SK-N-SH treated with all-trans-retinoic acid at 6 μM for 48 hours (cell line): ENCODE data around the gene SMOC2.

Experiments
- ATAC-seq: fragments of 200-7000 bp; cut with Tn5 transposase; 3 replicates; pipeline ENCODE4 v1.9.1; 2020; ENCODE audit warnings: mild to moderate bottlenecking, moderate library complexity
- ARNTL ChIP-seq: fragments of 450-650 bp; formaldehyde crosslinking; IDR thresholded peaks from 2 replicates; pipeline ENCODE4 v1.5.0; 2020; ENCODE audit warnings: low read depth, mild to moderate bottlenecking, moderate library complexity, borderline replicate concordance
- BACH2 ChIP-seq: fragments of 250-450 bp; sonication (Bioruptor Pico); IDR thresholded peaks from 2 replicates; pipeline ENCODE4 v1.9.0; 2021; ENCODE audit warnings: mild to moderate bottlenecking, borderline replicate concordance
- CSDC2 ChIP-seq: fragments of 250-450 bp; sonication (Bioruptor Pico); IDR thresholded peaks from 2 replicates; pipeline ENCODE4 v1.5.0; 2020; ENCODE audit warnings: mild to moderate bottlenecking, moderate library complexity
- ESRRG ChIP-seq: fragments of 250-450 bp; sonication (Bioruptor Pico); IDR thresholded peaks from 2 replicates; pipeline ENCODE4 v1.6.1; 2021; ENCODE audit warnings: mild to moderate bottlenecking
- GLIS3 ChIP-seq: fragments of 250-450 bp; sonication (Bioruptor Pico); IDR thresholded peaks from 2 replicates; pipeline ENCODE4 v1.5.0; 2020; ENCODE audit warnings: mild to moderate bottlenecking, moderate library complexity
- ISL1 ChIP-seq: fragments of 250-450 bp; sonication (Bioruptor Pico); IDR thresholded peaks from 2 replicates; pipeline ENCODE4 v2.1.2; 2022; ENCODE audit warnings: mild to moderate bottlenecking, moderate library complexity
- OSR1 ChIP-seq: fragments of 250-450 bp; sonication (Bioruptor Pico); IDR thresholded peaks from 2 replicates; pipeline ENCODE4 v1.8.0; 2022; ENCODE audit warnings: moderate library complexity, mild to moderate bottlenecking, inconsistent platforms
- PPARA ChIP-seq: fragments of 250-450 bp; sonication (Bioruptor Pico); IDR thresholded peaks from 2 replicates; pipeline ENCODE4 v1.5.0; 2020; ENCODE audit warnings: mild to moderate bottlenecking, borderline replicate concordance
- RARB ChIP-seq: fragments of 250-450 bp; sonication (Bioruptor Pico); IDR thresholded peaks from 2 replicates; pipeline ENCODE4 v1.8.0; 2021; ENCODE audit warnings: mild to moderate bottlenecking, moderate library complexity
- SNAI2 ChIP-seq: fragments of 250-450 bp; sonication (Bioruptor Pico); IDR thresholded peaks from 2 replicates; pipeline ENCODE4 v1.5.0; 2020; ENCODE audit warnings: mild to moderate bottlenecking, moderate library complexity
- TOX ChIP-seq: fragments of 250-450 bp; sonication (Bioruptor Pico); IDR thresholded peaks from 2 replicates; pipeline ENCODE4 v1.8.0; 2021; ENCODE audit warnings: mild to moderate bottlenecking, moderate library complexity, borderline replicate concordance
- ZC3H10 ChIP-seq: fragments of 250-450 bp; sonication (Bioruptor Pico); IDR thresholded peaks from 2 replicates; pipeline ENCODE4 v1.5.1; 2021; ENCODE audit warnings: mild to moderate bottlenecking, moderate library complexity
- ZFP3 ChIP-seq: fragments of 250-450 bp; sonication (Bioruptor Pico); IDR thresholded peaks from 2 replicates; pipeline ENCODE4 v1.5.0; 2020; ENCODE audit warnings: mild to moderate bottlenecking, moderate library complexity
- ZFP30 ChIP-seq: fragments of 450-650 bp; formaldehyde crosslinking; IDR thresholded peaks from 2 replicates; pipeline ENCODE4 v1.5.0; 2022; ENCODE audit warnings: mild to moderate bottlenecking, moderate library complexity
- ZNF565 ChIP-seq: fragments of 450-650 bp; formaldehyde crosslinking; conservative IDR thresholded peaks from 2 replicates; pipeline ENCODE4 v1.5.0; 2020; ENCODE audit warnings: low read depth, mild to moderate bottlenecking, moderate library complexity
- ZNF70 ChIP-seq: fragments of 450-650 bp; formaldehyde crosslinking; IDR thresholded peaks from 2 replicates; pipeline ENCODE4 v1.5.0; 2020; ENCODE audit warnings: mild to moderate bottlenecking, moderate library complexity
- ZNF8 ChIP-seq: fragments of 450-650 bp; formaldehyde crosslinking; IDR thresholded peaks from 2 replicates; pipeline ENCODE4 v1.5.0; 2020; ENCODE audit warnings: mild to moderate bottlenecking, moderate library complexity
- TF ChIP-seq, protein P1 (sequence below): fragments of 250-450 bp; sonication (Bioruptor Pico); IDR thresholded peaks from 2 replicates; pipeline ENCODE4 v1.8.0; 2020; ENCODE audit warnings: mild to moderate bottlenecking, moderate library complexity, borderline replicate concordance
- TF ChIP-seq, protein P2 (sequence below): fragments of 250-450 bp; sonication (Bioruptor Pico); IDR thresholded peaks from 2 replicates; pipeline ENCODE4 v1.5.1; 2020; ENCODE audit warnings: low read depth, mild to moderate bottlenecking, moderate library complexity
- TF ChIP-seq, protein P3 (sequence below): fragments of 250-450 bp; sonication (Bioruptor Pico); IDR thresholded peaks from 2 replicates; pipeline ENCODE4 v1.8.0; 2021; ENCODE audit warnings: low read depth, mild to moderate bottlenecking, moderate library complexity, borderline replicate concordance

The SMOC2 gene

DNA sequence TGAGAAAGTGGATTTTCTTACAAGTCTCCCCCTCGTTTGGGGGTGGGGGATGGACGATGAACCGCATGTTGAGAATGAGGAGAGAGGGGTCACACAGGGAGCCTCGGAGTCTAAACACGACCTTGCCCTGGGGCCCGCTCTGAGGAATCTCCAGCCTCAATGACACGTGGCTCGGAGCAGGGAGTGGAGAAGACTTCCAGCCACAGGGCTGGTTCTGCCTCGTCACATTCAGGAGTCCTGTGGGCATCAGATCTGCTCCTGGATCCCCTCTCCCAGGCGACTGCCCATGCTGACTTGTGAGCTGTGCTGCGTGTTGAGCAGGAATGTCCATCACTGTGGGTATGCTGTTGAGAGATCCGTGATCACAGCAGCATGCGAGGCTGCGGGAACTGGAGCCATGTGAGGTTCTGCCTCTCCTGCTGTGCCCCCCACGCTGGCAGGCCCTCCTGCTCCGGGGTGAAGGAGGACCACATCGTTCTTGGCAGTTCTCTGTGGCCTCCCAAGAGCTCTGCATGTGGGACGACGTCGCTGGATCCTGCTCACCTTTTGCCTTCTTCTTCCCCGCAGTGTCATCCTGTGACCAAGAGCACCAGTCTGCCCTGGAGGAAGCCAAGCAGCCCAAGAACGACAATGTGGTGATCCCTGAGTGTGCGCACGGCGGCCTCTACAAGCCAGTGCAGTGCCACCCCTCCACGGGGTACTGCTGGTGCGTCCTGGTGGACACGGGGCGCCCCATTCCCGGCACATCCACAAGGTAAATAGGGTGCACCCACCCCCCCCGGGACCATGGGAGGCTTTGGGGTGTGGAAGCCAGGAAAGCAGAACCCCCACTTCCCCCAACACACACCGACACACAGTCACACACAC lies 157.5 kb downstream of the SMOC2 start:
- TF ChIP-seq ZC3H10 (CRISPR knock-in tag) (no peak), ESRRG (CRISPR knock-in tag) (no peak), ZFP30 (CRISPR knock-in tag) (no peak), TOX (CRISPR knock-in tag) (no peak), ARNTL (CRISPR knock-in tag) (no peak), PPARA (CRISPR knock-in tag) (no peak), ZNF8 (CRISPR knock-in tag) (no peak), SNAI2 (CRISPR knock-in tag) (no peak), RARB (CRISPR knock-in tag) (no peak), ISL1 (CRISPR knock-in tag) (no peak), OSR1 (CRISPR knock-in tag) (no peak), ZNF70 (CRISPR knock-in tag) (no peak), GLIS3 (CRISPR knock-in tag) (no peak)
- TF ChIP-seq, all 23 proteins: peak for 0
- ATAC-seq: no peak

DNA sequence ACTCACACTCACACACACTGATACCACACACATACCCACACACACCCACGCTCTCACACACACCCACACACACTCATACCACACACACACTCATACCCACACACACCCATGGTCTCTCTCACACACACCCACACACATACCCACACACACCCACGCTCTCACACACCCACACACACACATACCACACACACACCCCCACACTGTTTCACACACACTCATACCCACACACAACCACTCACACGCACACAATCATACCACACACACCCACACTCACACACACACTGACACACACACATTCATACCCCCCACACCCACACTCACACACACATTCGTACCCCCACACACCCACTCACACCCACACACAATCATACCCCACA lies 158.1 kb downstream of the SMOC2 start:
- ATAC-seq: no peak
- TF ChIP-seq, protein P1, sequence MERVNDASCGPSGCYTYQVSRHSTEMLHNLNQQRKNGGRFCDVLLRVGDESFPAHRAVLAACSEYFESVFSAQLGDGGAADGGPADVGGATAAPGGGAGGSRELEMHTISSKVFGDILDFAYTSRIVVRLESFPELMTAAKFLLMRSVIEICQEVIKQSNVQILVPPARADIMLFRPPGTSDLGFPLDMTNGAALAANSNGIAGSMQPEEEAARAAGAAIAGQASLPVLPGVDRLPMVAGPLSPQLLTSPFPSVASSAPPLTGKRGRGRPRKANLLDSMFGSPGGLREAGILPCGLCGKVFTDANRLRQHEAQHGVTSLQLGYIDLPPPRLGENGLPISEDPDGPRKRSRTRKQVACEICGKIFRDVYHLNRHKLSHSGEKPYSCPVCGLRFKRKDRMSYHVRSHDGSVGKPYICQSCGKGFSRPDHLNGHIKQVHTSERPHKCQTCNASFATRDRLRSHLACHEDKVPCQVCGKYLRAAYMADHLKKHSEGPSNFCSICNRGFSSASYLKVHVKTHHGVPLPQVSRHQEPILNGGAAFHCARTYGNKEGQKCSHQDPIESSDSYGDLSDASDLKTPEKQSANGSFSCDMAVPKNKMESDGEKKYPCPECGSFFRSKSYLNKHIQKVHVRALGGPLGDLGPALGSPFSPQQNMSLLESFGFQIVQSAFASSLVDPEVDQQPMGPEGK (CRISPR knock-in tag): no peak

DNA sequence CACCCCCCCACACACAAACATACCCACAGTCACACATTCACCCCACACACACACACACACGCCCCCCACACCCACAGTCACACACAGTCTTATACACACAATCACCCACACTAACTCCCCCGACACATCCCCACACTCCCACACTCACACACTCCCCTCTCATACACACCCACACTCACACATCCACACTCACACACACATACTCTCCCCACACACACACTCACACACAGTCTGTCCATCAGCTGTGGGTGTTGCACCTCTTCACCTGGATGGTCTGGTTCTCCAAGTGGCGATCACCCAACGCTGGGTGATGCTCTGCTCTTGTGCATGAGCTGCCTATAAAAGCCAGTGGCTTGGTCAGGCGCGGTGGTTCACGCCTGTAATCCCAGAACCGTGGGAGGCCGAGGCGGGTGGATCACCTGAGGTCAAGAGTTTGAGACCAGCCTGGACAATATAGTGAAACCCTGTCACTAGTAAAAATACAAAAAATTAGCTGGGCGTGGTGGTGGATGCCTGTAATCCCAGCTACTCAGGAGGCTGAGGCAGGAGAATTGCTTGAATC lies 158.9 kb downstream of the SMOC2 start:
- no peak for TF ChIP-seq RARB (CRISPR knock-in tag)
- no peak for TF ChIP-seq ZC3H10 (CRISPR knock-in tag)
- no peak for TF ChIP-seq ZNF70 (CRISPR knock-in tag)
- TF ChIP-seq ZFP3: no peak
- TF ChIP-seq ZNF565 (CRISPR knock-in tag): no peak
- TF ChIP-seq OSR1 (CRISPR knock-in tag): no peak
- no peak for TF ChIP-seq GLIS3 (CRISPR knock-in tag)
- TF ChIP-seq SNAI2 (CRISPR knock-in tag): no peak
- no peak for TF ChIP-seq CSDC2 (CRISPR knock-in tag)
- no peak for ATAC-seq

DNA sequence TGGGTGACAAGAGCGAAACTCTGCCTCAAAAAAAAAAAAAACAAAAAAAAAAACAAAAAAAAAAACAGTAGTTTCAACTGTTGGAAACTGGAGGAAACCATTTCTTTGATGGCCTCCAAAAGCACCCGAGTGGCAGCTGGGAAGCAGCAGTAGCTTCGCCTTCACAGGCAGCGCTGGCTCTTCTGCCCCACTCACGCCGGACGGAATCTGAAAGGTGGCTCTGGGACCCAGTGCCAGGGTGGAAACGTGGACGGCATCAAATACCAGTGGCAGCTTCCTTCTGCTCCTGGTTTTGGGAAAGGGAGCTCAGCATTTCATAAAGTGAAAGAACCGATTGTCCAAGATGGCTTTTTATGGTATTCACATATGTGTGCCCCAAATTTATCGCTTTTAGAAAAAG lies 159.4 kb downstream of the SMOC2 start:
- ATAC-seq: no peak
- TF ChIP-seq, protein P2, sequence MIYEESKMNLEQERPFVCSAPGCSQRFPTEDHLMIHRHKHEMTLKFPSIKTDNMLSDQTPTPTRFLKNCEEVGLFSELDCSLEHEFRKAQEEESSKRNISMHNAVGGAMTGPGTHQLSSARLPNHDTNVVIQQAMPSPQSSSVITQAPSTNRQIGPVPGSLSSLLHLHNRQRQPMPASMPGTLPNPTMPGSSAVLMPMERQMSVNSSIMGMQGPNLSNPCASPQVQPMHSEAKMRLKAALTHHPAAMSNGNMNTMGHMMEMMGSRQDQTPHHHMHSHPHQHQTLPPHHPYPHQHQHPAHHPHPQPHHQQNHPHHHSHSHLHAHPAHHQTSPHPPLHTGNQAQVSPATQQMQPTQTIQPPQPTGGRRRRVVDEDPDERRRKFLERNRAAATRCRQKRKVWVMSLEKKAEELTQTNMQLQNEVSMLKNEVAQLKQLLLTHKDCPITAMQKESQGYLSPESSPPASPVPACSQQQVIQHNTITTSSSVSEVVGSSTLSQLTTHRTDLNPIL (CRISPR knock-in tag): no peak
- TF ChIP-seq ZNF8 (CRISPR knock-in tag) (no peak), BACH2 (CRISPR knock-in tag) (no peak), ISL1 (CRISPR knock-in tag) (no peak), TOX (CRISPR knock-in tag) (no peak), ZNF565 (CRISPR knock-in tag) (no peak), PPARA (CRISPR knock-in tag) (no peak), SNAI2 (CRISPR knock-in tag) (no peak), RARB (CRISPR knock-in tag) (no peak), OSR1 (CRISPR knock-in tag) (no peak), ARNTL (CRISPR knock-in tag) (no peak), ESRRG (CRISPR knock-in tag) (no peak), CSDC2 (CRISPR knock-in tag) (no peak), ZFP30 (CRISPR knock-in tag) (no peak), ZFP3 (no peak), GLIS3 (CRISPR knock-in tag) (no peak)
- TF ChIP-seq, protein P1 (CRISPR knock-in tag): no peak
- TF ChIP-seq, protein P3, sequence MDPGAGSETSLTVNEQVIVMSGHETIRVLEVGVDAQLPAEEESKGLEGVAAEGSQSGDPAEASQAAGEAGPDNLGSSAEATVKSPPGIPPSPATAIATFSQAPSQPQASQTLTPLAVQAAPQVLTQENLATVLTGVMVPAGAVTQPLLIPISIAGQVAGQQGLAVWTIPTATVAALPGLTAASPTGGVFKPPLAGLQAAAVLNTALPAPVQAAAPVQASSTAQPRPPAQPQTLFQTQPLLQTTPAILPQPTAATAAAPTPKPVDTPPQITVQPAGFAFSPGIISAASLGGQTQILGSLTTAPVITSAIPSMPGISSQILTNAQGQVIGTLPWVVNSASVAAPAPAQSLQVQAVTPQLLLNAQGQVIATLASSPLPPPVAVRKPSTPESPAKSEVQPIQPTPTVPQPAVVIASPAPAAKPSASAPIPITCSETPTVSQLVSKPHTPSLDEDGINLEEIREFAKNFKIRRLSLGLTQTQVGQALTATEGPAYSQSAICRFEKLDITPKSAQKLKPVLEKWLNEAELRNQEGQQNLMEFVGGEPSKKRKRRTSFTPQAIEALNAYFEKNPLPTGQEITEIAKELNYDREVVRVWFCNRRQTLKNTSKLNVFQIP (CRISPR knock-in tag): no peak
